K562 (cell line): ENCODE results near the gene ALCAM.

Source experiments
- NCOA2 ChIP-seq, 2 experiments: fragments of 450-650 bp; IDR thresholded peaks; 2 replicates each; pipeline ENCODE4 v1.6.1; 2018; ENCODE audit warnings: mild to moderate bottlenecking in 2 of 2, moderate library complexity in 1 of 2; ENCODE audit not compliant: partially characterized antibody in 2 of 2
- REST ChIP-seq, 2 experiments: fragments of 450-650 bp; formaldehyde crosslinking in 1 of 2; IDR thresholded peaks; 2 replicates each; pipeline versions ENCODE4 v1.4.0 to v1.6.1; 2014 to 2020; ENCODE audit warnings: mild to moderate bottlenecking in 2 of 2, borderline replicate concordance in 1 of 2, low read depth in 1 of 2

- TF ChIP-seq REST (IDR thresholded peaks at IDR 0.05; ENCODE audit: borderline replicate concordance) = no peak
- TF ChIP-seq REST (CRISPR knock-in tag; IDR thresholded peaks at IDR 0.05; ENCODE audit: low read depth) = no peak
- TF ChIP-seq NCOA2 (IDR thresholded peaks at IDR 0.05; ENCODE audit: partially characterized antibody in 2 of 2) = no peak
Observed at GRCh38 chr3:105345156-105345555, 21.6 kb upstream of the ALCAM start.
